Fibroblast of lung (primary cell): ENCODE results near the gene SAA4. TPM values are rescaled to one million over a fixed set of nuclear protein-coding genes. Genes with fewer than 3 reads are reported as not detected.

ENCODE experiments used
- DNase-seq, 2 donors: peaks; one replicate each; pipeline versions ENCODE4 v3.0.0 to v3.0.0-alpha.2; 2010; ENCODE audit warnings: low read depth in 2 of 2
- H2AFZ ChIP-seq: 2 replicates; pipeline ENCODE4 v1.5.1; 2012; ENCODE audit warnings: low read length, control low read depth, inconsistent platforms
- H3K27ac ChIP-seq: 2 replicates; pipeline ENCODE4 v1.5.1; 2011; ENCODE audit warnings: low read length, control low read depth; ENCODE audit not compliant: insufficient read depth
- H3K27me3 ChIP-seq: 2 replicates; pipeline ENCODE4 v1.5.1; 2011; ENCODE audit warnings: mild to moderate bottlenecking, low read length; ENCODE audit not compliant: control insufficient read depth, insufficient read depth
- H3K36me3 ChIP-seq: 2 replicates; pipeline ENCODE4 v1.5.1; 2011; ENCODE audit warnings: low read length; ENCODE audit not compliant: control insufficient read depth, insufficient read depth
- H3K4me1 ChIP-seq: 2 replicates; pipeline ENCODE4 v1.5.1; 2011; ENCODE audit warnings: low read length; ENCODE audit not compliant: control insufficient read depth, insufficient read depth; ENCODE audit errors: extremely low read depth
- H3K4me2 ChIP-seq: 2 replicates; pipeline ENCODE4 v1.5.1; 2011; ENCODE audit warnings: low read length, control low read depth; ENCODE audit not compliant: insufficient read depth; ENCODE audit errors: extremely low read depth
- H3K4me3 ChIP-seq, 4 experiments: fragments of 200-600 bp in 1 of 4; sonication (generic) in 1 of 4; replicated peaks in 1 of 4; 2 replicates each; pipeline ENCODE4 v1.5.1; 2011 to 2016; ENCODE audit warnings: low read length in 4 of 4, low read depth in 3 of 4, mild to moderate bottlenecking in 3 of 4, control low read depth in 2 of 4, inconsistent platforms in 1 of 4, mixed read lengths in 1 of 4; ENCODE audit not compliant: insufficient read depth in 1 of 4; ENCODE audit errors: control extremely low read depth in 1 of 4
- H3K79me2 ChIP-seq: 2 replicates; pipeline ENCODE4 v1.5.1; 2012; ENCODE audit warnings: mild to moderate bottlenecking, low read length, inconsistent platforms; ENCODE audit not compliant: control insufficient read depth, insufficient read depth
- H3K9ac ChIP-seq: 2 replicates; pipeline ENCODE4 v1.5.1; 2011; ENCODE audit warnings: mild to moderate bottlenecking, low read length, control low read depth; ENCODE audit not compliant: insufficient read depth
- H3K9me3 ChIP-seq: 2 replicates; pipeline ENCODE4 v1.5.1; 2012; ENCODE audit warnings: low read depth, low read length; ENCODE audit not compliant: control insufficient read depth, insufficient read depth
- H4K20me1 ChIP-seq: 2 replicates; pipeline ENCODE4 v1.5.1; 2011; ENCODE audit warnings: low read length; ENCODE audit not compliant: control insufficient read depth, insufficient read depth; ENCODE audit errors: extremely low read depth
- CTCF ChIP-seq, 2 donors: IDR thresholded peaks in 1 of 2; conservative IDR thresholded peaks in 1 of 2; 1 replicate in 1 of 2; 2 replicates in 1 of 2; pipeline ENCODE4 v1.5.1; 2011 to 2012; ENCODE audit warnings: low read length in 2 of 2, control low read depth in 1 of 2, inconsistent platforms in 1 of 2, low read depth in 1 of 2, mild to moderate bottlenecking in 1 of 2
- EZH2 ChIP-seq: IDR thresholded peaks from 2 replicates; pipeline ENCODE4 v1.5.1; 2012; ENCODE audit warnings: low read length, control low read depth, mild to moderate bottlenecking; ENCODE audit errors: missing control alignments
- polyA plus RNA-seq, 2 donors: library from polyadenylated mRNA; depleted of rRNA in 1 of 2; stranded (reverse) in 1 of 2; unstranded in 1 of 2; fragments of >200 nt; gene quantifications; 2 replicates each; pipeline ENCODE4 v1.2.1, GENCODE V29; 2011 to 2012; ENCODE audit warnings: missing spikeins in 1 of 2
- total RNA-seq: library from RNA; depleted of rRNA; stranded (reverse); fragments of >200 nt; gene quantifications from 2 replicates; pipeline ENCODE4 v1.2.1, GENCODE V29; 2014

Gene SAA4
- total and polyA plus RNA-seq, 2 donors (not counting 1 experiment from before 2014, with no cell fraction given) = not detected

GRCh38 chr11:18188796-18189195, 47.8 kb downstream of the SAA4 start:
- Histone ChIP-seq H3K9ac (no peak overlapping the region), H3K27ac (no peak overlapping the region), H3K36me3 (no peaks in the 10 kb centered on the region), H3K9me3 (no peaks in the 10 kb centered on the region), H4K20me1 (no peaks in the 10 kb centered on the region), H3K79me2 (no peaks in the 10 kb centered on the region), H2AFZ (no peak overlapping the region), H3K4me3 (no peak overlapping the region), H3K4me1 (no peaks in the 10 kb centered on the region), H3K4me2 (no peak overlapping the region), H3K27me3 (no peaks in the 10 kb centered on the region)
- no peak for DNase-seq
- TF ChIP-seq EZH2 = no peak
- no peak for TF ChIP-seq CTCF (conservative IDR thresholded peaks at IDR 0.05 in 1 of 2, IDR thresholded peaks at IDR 0.05 in 1 of 2; ENCODE audit: low read depth in 1 of 2, low read length in 2 of 2)

Other genes with a start within 250 kb of the SAA4 start
- gene SERGEF, start 223.8 kb downstream of the SAA4 start, total RNA-seq = 32.9 and 38.5 TPM in 2 replicates
- gene SERGEF, start 223.8 kb downstream of the SAA4 start, polyA plus RNA-seq = 14.5 TPM in 2 replicates
- under 0.01 TPM in 1 of 2 replicates, not detected in the other for gene TPH1, start 190.5 kb downstream of the SAA4 start, total RNA-seq
- 0.06 and 0.16 TPM in 2 replicates for gene TPH1, start 190.5 kb downstream of the SAA4 start, polyA plus RNA-seq
- gene SAAL1, start 130.7 kb downstream of the SAA4 start, total RNA-seq = 17.7 and 20.0 TPM in 2 replicates
- gene SAAL1, start 130.7 kb downstream of the SAA4 start, polyA plus RNA-seq = 15.0 and 16.4 TPM in 2 replicates
- not detected in 2 replicates for gene MRGPRX3, start 104.2 kb downstream of the SAA4 start, total RNA-seq
- gene MRGPRX3, start 104.2 kb downstream of the SAA4 start, polyA plus RNA-seq = not detected in 2 replicates
- not detected in 2 replicates for gene MRGPRX4, start 64.0 kb downstream of the SAA4 start, total RNA-seq
- not detected in 2 replicates for gene MRGPRX4, start 64.0 kb downstream of the SAA4 start, polyA plus RNA-seq
- not detected in 2 replicates for gene SAA2, start 11.9 kb upstream of the SAA4 start, total RNA-seq
- not detected in 2 replicates for gene SAA2, start 11.9 kb upstream of the SAA4 start, polyA plus RNA-seq
- not detected in 2 replicates for gene SAA1, start 29.5 kb upstream of the SAA4 start, total RNA-seq
- gene SAA1, start 29.5 kb upstream of the SAA4 start, polyA plus RNA-seq = not detected in 2 replicates
- 43.1 and 44.1 TPM in 2 replicates for gene HPS5, start 85.3 kb upstream of the SAA4 start, total RNA-seq
- 15.0 and 15.6 TPM in 2 replicates for gene HPS5, start 85.3 kb upstream of the SAA4 start, polyA plus RNA-seq
- gene GTF2H1, start 85.8 kb upstream of the SAA4 start, total RNA-seq = 63.6 and 74.2 TPM in 2 replicates
- 49.7 and 56.1 TPM in 2 replicates for gene GTF2H1, start 85.8 kb upstream of the SAA4 start, polyA plus RNA-seq
- gene LDHA, start 157.8 kb upstream of the SAA4 start, total RNA-seq = 202 and 309 TPM in 2 replicates
- gene LDHA, start 157.8 kb upstream of the SAA4 start, polyA plus RNA-seq = 1,113 and 1,626 TPM in 2 replicates
- gene LDHC, start 175.5 kb upstream of the SAA4 start, total RNA-seq = not detected in 2 replicates
- gene LDHC, start 175.5 kb upstream of the SAA4 start, polyA plus RNA-seq = 0.08 and 1.9 TPM in 2 replicates
- gene LDHAL6A, start 219.1 kb upstream of the SAA4 start, total RNA-seq = not detected in 2 replicates
- not detected in 2 replicates for gene LDHAL6A, start 219.1 kb upstream of the SAA4 start, polyA plus RNA-seq